Testis (tissue), 2 donors: ENCODE measurements around the gene CDH4.

Source experiments
- CTCF ChIP-seq, 3 experiments: fragments of 450-650 bp in 2 of 3; fragments of 200-600 bp in 1 of 3; sonication (generic) in 1 of 3; IDR thresholded peaks; one replicate each; pipeline ENCODE4 v1.5.1; 2016 to 2019; ENCODE audit warnings: antibody characterized with exemption in 3 of 3, mild to moderate bottlenecking in 2 of 3, moderate library complexity in 1 of 3
- POLR2A ChIP-seq: fragments of 450-650 bp; IDR thresholded peaks from one replicate; pipeline ENCODE4 v1.6.1; 2017; ENCODE audit warnings: antibody characterized with exemption, mild to moderate bottlenecking, moderate library complexity

- TF ChIP-seq CTCF (IDR thresholded peaks at IDR 0.05) (no peak), POLR2A (no peak)
These were observed 196.3 kb downstream of the CDH4 start for GRCh38 chr20:61448386-61448785.
